HCT116 (cell line): ENCODE data around the gene CSF2RB.

Experiments used
- CBX3 ChIP-seq: IDR thresholded peaks from 2 replicates; pipeline ENCODE4 v1.6.1; 2012; ENCODE audit warnings: low read depth
- EGR1 ChIP-seq: IDR thresholded peaks from 2 replicates; pipeline ENCODE4 v1.6.1; 2012; ENCODE audit warnings: low read depth
- EZH2 ChIP-seq: fragments of 200-600 bp; sonication (generic); IDR thresholded peaks from 2 replicates; pipeline ENCODE4 v1.6.1; 2017; ENCODE audit warnings: antibody characterized with exemption, mixed run types
- JUND ChIP-seq: IDR thresholded peaks from 2 replicates; pipeline ENCODE4 v1.6.1; 2012
- POLR2A ChIP-seq: IDR thresholded peaks from 2 replicates; pipeline ENCODE4 v1.7.0; 2011; ENCODE audit warnings: borderline replicate concordance; ENCODE audit not compliant: insufficient read depth, insufficient read length; ENCODE audit errors: extremely low read depth
- TF ChIP-seq, protein P1 (sequence below), 3 experiments: fragments of 200-600 bp in 1 of 3; sonication (generic) in 1 of 3; IDR thresholded peaks in 2 of 3; conservative IDR thresholded peaks in 1 of 3; 2 replicates each; pipeline ENCODE4 v1.5.1; 2012 to 2017; ENCODE audit warnings: low read depth in 2 of 3, low read length in 2 of 3, antibody characterized with exemption in 1 of 3, borderline replicate concordance in 1 of 3, control low read depth in 1 of 3, mild to moderate bottlenecking in 1 of 3, mixed read lengths in 1 of 3, mixed run types in 1 of 3, moderate library complexity in 1 of 3; ENCODE audit not compliant: insufficient read depth in 1 of 3
- TF ChIP-seq, protein P2 (sequence below): IDR thresholded peaks from 2 replicates; pipeline ENCODE4 v1.6.1; 2012

DNA sequence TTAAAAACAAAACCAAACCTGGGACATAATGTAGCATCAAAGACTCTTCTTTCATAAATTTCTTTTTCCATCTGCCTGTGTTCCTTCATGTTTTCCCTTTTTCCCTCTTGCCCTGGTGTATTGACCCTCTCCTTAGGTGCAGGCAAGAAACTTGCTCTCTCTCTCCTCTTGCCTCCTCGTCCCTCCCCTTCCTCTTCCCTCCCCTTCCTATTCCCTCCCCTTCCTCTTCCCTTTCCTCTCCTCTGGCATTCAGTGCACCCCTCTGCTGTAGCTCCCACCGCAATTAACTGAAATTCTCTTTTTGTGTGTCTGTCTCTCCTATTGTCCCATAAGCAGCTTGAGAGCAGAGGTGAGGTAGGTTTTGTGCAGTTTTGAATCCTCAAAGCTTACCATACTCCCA, 49.9 kb downstream of the CSF2RB start:
- peak; percentile 51; the same call in 1 of the 2 replicates for TF ChIP-seq CBX3
- TF ChIP-seq, protein P1, sequence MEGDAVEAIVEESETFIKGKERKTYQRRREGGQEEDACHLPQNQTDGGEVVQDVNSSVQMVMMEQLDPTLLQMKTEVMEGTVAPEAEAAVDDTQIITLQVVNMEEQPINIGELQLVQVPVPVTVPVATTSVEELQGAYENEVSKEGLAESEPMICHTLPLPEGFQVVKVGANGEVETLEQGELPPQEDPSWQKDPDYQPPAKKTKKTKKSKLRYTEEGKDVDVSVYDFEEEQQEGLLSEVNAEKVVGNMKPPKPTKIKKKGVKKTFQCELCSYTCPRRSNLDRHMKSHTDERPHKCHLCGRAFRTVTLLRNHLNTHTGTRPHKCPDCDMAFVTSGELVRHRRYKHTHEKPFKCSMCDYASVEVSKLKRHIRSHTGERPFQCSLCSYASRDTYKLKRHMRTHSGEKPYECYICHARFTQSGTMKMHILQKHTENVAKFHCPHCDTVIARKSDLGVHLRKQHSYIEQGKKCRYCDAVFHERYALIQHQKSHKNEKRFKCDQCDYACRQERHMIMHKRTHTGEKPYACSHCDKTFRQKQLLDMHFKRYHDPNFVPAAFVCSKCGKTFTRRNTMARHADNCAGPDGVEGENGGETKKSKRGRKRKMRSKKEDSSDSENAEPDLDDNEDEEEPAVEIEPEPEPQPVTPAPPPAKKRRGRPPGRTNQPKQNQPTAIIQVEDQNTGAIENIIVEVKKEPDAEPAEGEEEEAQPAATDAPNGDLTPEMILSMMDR (IDR thresholded peaks at IDR 0.05 in 2 of 3, conservative IDR thresholded peaks at IDR 0.05 in 1 of 3; ENCODE audit: borderline replicate concordance in 1 of 3, insufficient read depth in 1 of 3, low read depth in 2 of 3, low read length in 2 of 3) = no peak
- TF ChIP-seq POLR2A = peak; percentile 81
- no peak for TF ChIP-seq EGR1
- TF ChIP-seq, protein P2, sequence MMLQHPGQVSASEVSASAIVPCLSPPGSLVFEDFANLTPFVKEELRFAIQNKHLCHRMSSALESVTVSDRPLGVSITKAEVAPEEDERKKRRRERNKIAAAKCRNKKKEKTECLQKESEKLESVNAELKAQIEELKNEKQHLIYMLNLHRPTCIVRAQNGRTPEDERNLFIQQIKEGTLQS = no peak
- no peak for TF ChIP-seq EZH2
- no peak for TF ChIP-seq JUND
